ENCODE measurements around the gene ANO4.

Gene ANO4

DNA sequence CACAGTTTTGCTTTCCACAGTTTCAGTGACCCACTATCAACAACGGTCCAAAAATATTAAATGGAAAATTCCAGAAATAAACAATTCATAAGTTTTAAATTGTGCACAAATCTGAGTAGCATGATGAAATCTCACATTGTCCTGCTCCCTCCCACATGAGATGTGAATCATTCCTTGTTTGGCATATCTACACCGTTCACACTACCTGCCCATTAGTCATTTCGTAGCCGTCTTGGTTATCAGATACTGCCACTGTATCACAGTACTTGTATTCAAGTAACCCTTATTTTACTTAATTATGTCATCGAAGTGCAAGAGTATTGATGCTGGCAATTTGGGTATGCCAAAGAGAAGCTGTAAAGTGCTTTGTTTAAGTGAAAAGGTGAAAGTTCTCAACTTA lies 270.1 kb downstream of the ANO4 start:
- H3K4me3 ChIP-seq (ENCODE audit: low read length) = no peak overlapping the region
- no peaks in the 10 kb centered on the region for H3K36me3 ChIP-seq (ENCODE audit: insufficient read depth, low read length)
- no peaks in the 10 kb centered on the region for H3K9me3 ChIP-seq (ENCODE audit: insufficient read depth, low read depth, low read length)
- no peaks in the 10 kb centered on the region for H3K4me1 ChIP-seq (ENCODE audit: insufficient read depth, low read length)
- H3K27me3 ChIP-seq (ENCODE audit: insufficient read depth, low read length) = no peaks in the 10 kb centered on the region
- no peak overlapping the region for H3K9ac ChIP-seq (ENCODE audit: low read depth, low read length)
- H3K27ac ChIP-seq (ENCODE audit: low read depth, low read length) = no peak overlapping the region
- WGBS = 97% methylated on average over 3 of the region's 5 CpGs

GRCh38 chr12:101066489-101066888 lies 271.9 kb downstream of the ANO4 start:
- H3K4me3 ChIP-seq (ENCODE audit: low read length) = no peak overlapping the region
- H3K9ac ChIP-seq (ENCODE audit: low read depth, low read length) = no peak overlapping the region
- no peaks in the 10 kb centered on the region for H3K4me1 ChIP-seq (ENCODE audit: insufficient read depth, low read length)
- H3K27ac ChIP-seq (ENCODE audit: low read depth, low read length) = no peak overlapping the region
- 96% methylated on average over 7 of the region's 7 CpGs for WGBS
- H3K9me3 ChIP-seq (ENCODE audit: insufficient read depth, low read depth, low read length) = no peaks in the 10 kb centered on the region
- no peaks in the 10 kb centered on the region for H3K27me3 ChIP-seq (ENCODE audit: insufficient read depth, low read length)
- no peaks in the 10 kb centered on the region for H3K36me3 ChIP-seq (ENCODE audit: insufficient read depth, low read length)

- Histone ChIP-seq H3K36me3 (ENCODE audit: insufficient read depth, low read length) (no peaks in the 10 kb centered on the region), H3K4me1 (ENCODE audit: insufficient read depth, low read length) (no peaks in the 10 kb centered on the region), H3K9me3 (ENCODE audit: insufficient read depth, low read depth, low read length) (no peaks in the 10 kb centered on the region), H3K9ac (ENCODE audit: low read depth, low read length) (no peak overlapping the region), H3K4me3 (ENCODE audit: low read length) (no peak overlapping the region), H3K27ac (ENCODE audit: low read depth, low read length) (no peak overlapping the region), H3K27me3 (ENCODE audit: insufficient read depth, low read length) (no peaks in the 10 kb centered on the region)
- 99% methylated on average over 3 of the region's 3 CpGs for WGBS
Observed at GRCh38 chr12:101068402-101068801, 273.8 kb downstream of the ANO4 start.

GRCh38 chr12:101068836-101069235 lies 274.3 kb downstream of the ANO4 start:
- Histone ChIP-seq H3K9me3 (ENCODE audit: insufficient read depth, low read depth, low read length) (no peaks in the 10 kb centered on the region), H3K36me3 (ENCODE audit: insufficient read depth, low read length) (no peaks in the 10 kb centered on the region), H3K4me1 (ENCODE audit: insufficient read depth, low read length) (no peaks in the 10 kb centered on the region), H3K4me3 (ENCODE audit: low read length) (no peak overlapping the region), H3K9ac (ENCODE audit: low read depth, low read length) (no peak overlapping the region), H3K27ac (ENCODE audit: low read depth, low read length) (no peak overlapping the region), H3K27me3 (ENCODE audit: insufficient read depth, low read length) (no peaks in the 10 kb centered on the region)
- WGBS = 96% methylated on average over 4 of the region's 4 CpGs

DNA sequence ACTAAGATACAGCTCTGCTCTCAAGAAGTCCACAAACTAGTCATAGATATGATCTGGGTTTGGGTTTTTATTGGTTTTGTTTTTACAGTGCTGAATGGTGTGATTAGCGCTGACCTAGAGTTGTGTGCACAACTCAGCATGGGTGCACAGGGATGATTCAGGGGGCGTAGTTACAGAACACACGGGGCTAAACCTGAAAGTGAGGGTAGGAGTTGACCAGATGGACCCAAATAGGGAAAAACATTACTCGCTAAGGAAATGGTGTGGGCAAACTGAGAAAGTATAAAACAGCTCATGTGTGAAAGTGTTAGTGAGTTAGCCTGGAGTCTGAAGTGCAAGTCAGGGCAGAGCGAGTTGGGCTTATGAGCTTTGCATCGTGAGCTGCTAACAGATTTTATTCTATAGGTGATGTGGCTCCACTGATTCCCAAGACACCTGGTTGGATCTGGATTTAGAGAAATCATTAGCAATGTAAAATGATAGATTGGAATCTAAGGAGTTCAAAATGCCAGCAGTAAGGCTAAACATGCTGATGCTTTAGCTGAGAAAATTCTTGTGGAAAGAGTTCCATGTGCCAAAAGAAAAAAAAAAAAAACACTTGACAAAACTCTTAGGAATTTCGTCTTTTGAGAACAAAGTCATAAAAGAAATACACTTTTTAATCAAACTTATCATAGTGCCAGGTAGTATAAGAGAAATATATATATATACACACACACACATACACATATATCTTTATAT lies 280.5 kb downstream of the ANO4 start:
- Histone ChIP-seq H3K27me3 (ENCODE audit: insufficient read depth, low read length) (no peaks in the 10 kb centered on the region), H3K9ac (ENCODE audit: low read depth, low read length) (no peak overlapping the region), H3K9me3 (ENCODE audit: insufficient read depth, low read depth, low read length) (no peaks in the 10 kb centered on the region), H3K4me1 (ENCODE audit: insufficient read depth, low read length) (peaks cover 10% of the 10 kb centered on the region; the same call in 1 of the 2 replicates), H3K36me3 (ENCODE audit: insufficient read depth, low read length) (no peaks in the 10 kb centered on the region), H3K27ac (ENCODE audit: low read depth, low read length) (no peak overlapping the region), H3K4me3 (ENCODE audit: low read length) (no peak overlapping the region)
- 87% methylated on average over 6 of the region's 7 CpGs for WGBS

DNA sequence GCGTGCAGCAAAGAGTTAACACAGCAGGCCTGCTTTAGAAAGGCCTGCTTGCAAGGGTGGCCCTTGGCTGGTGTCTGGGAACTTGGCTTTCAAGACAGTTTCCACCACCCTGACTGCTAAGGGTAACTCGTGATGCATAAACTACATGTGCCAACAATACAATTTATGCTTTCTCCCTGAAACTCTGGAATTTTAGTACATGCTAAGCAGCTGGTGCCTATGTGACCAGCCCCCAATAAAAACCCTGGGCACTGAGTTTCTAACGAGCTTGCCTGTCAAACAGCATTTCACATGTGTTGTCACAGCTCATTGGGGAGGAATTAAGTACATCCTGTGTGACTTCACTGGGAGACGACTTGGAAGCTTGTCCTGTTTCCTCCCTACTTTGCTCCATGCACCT lies 282.3 kb downstream of the ANO4 start:
- peaks cover 10% of the 10 kb centered on the region; the same call in 1 of the 2 replicates for H3K4me1 ChIP-seq (ENCODE audit: insufficient read depth, low read length)
- H3K27me3 ChIP-seq (ENCODE audit: insufficient read depth, low read length) = no peaks in the 10 kb centered on the region
- no peaks in the 10 kb centered on the region for H3K36me3 ChIP-seq (ENCODE audit: insufficient read depth, low read length)
- H3K9ac ChIP-seq (ENCODE audit: low read depth, low read length) = no peak overlapping the region
- no peak overlapping the region for H3K4me3 ChIP-seq (ENCODE audit: low read length)
- WGBS = 72% methylated on average over 4 of the region's 4 CpGs
- H3K9me3 ChIP-seq (ENCODE audit: insufficient read depth, low read depth, low read length) = no peaks in the 10 kb centered on the region
- H3K27ac ChIP-seq (ENCODE audit: low read depth, low read length) = no peak overlapping the region

DNA sequence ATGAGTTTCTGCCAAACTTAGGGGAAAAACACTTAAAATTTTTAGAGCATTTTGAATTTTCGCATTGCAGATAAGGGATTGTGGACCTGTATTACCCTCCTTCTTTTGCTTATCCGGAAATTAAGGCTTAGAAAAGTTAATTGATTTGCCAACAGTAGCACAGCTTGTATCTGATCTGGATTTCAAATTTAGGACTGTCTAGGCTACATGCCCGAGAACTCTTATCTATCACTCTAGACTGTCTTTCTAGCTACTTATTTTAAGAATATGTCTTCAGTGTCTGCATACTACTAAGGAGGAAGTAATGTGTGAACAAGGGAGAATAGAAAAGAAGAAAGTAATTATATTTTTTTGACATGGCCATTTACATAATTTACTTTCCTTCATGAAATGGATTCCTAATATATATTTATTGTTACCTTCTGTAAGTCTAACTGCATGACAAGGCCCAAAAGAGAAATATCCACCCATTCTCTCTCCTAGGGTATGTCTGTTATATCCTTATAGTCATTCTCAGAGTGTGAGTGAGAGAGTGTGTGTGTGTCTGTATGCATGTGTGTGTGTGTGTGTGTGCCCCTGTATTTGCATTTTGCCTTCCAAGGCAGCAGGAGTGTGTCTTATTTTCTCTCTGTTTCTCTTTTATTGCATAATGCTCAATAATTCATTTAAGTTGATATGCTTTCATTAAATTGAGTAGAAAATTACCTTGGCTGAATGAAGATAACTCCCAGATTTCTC lies 283.4 kb downstream of the ANO4 start:
- H3K9ac ChIP-seq (ENCODE audit: low read depth, low read length) = no peak overlapping the region
- no peaks in the 10 kb centered on the region for H3K27me3 ChIP-seq (ENCODE audit: insufficient read depth, low read length)
- no peaks in the 10 kb centered on the region for H3K9me3 ChIP-seq (ENCODE audit: insufficient read depth, low read depth, low read length)
- H3K36me3 ChIP-seq (ENCODE audit: insufficient read depth, low read length) = no peaks in the 10 kb centered on the region
- no peak overlapping the region for H3K4me3 ChIP-seq (ENCODE audit: low read length)
- WGBS = 100% methylated on average over 2 of the region's 3 CpGs
- H3K4me1 ChIP-seq (ENCODE audit: insufficient read depth, low read length) = peaks cover 10% of the 10 kb centered on the region; the same call in 1 of the 2 replicates
- H3K27ac ChIP-seq (ENCODE audit: low read depth, low read length) = no peak overlapping the region

DNA sequence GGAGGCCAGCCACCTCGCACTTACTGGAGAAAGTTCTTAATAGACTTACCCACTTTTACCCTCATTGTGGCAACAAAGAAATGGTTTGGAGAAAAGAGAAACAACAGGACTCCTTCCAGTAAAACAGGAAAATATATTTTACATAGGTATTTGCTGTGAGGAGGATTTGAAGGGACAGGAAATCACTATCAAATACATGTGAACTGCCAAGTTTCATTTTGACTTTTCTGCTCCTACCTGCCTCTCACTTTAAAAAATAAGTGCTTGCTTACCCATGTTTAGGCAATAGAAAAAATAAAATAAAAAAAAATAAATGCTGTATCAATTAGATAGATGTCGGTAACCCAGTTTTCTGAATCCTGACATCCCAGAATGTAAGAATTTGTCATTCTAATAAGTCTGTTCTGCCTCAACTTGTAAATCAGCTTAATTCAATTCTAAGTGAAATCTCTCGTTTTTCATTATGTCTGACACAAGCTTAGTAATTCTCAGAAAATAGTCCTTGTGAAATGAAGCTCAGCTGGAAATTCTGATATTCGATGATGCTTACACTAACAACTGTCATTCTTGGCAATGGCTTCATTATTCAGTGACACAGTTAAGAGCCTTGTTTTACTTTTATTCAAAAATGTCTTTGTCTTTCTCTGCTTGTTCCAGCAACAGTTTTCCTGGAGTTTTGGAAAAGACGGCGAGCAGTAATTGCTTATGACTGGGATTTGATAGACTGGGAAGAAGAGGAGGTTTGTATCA lies 284.1 kb downstream of the ANO4 start:
- Histone ChIP-seq H3K9me3 (ENCODE audit: insufficient read depth, low read depth, low read length) (no peaks in the 10 kb centered on the region), H3K4me1 (ENCODE audit: insufficient read depth, low read length) (peaks cover 10% of the 10 kb centered on the region; the same call in 1 of the 2 replicates), H3K36me3 (ENCODE audit: insufficient read depth, low read length) (no peaks in the 10 kb centered on the region), H3K27me3 (ENCODE audit: insufficient read depth, low read length) (no peaks in the 10 kb centered on the region), H3K4me3 (ENCODE audit: low read length) (no peak overlapping the region), H3K27ac (ENCODE audit: low read depth, low read length) (no peak overlapping the region), H3K9ac (ENCODE audit: low read depth, low read length) (no peak overlapping the region)
- WGBS = 96% methylated on average over 4 of the region's 6 CpGs

- Histone ChIP-seq H3K27ac (ENCODE audit: low read depth, low read length) (no peak overlapping the region), H3K36me3 (ENCODE audit: insufficient read depth, low read length) (no peaks in the 10 kb centered on the region), H3K4me3 (ENCODE audit: low read length) (no peak overlapping the region), H3K9ac (ENCODE audit: low read depth, low read length) (no peak overlapping the region), H3K4me1 (ENCODE audit: insufficient read depth, low read length) (peaks cover 12% of the 10 kb centered on the region), H3K9me3 (ENCODE audit: insufficient read depth, low read depth, low read length) (no peaks in the 10 kb centered on the region), H3K27me3 (ENCODE audit: insufficient read depth, low read length) (no peaks in the 10 kb centered on the region)
- 73% methylated on average over 3 of the region's 3 CpGs for WGBS
Observed at GRCh38 chr12:101082706-101083105, 288.1 kb downstream of the ANO4 start.

GRCh38 chr12:101086490-101087135 lies 292.0 kb downstream of the ANO4 start:
- Histone ChIP-seq H3K9me3 (ENCODE audit: insufficient read depth, low read depth, low read length) (no peaks in the 10 kb centered on the region), H3K27me3 (ENCODE audit: insufficient read depth, low read length) (no peaks in the 10 kb centered on the region), H3K27ac (ENCODE audit: low read depth, low read length) (no peak overlapping the region), H3K9ac (ENCODE audit: low read depth, low read length) (no peak overlapping the region), H3K36me3 (ENCODE audit: insufficient read depth, low read length) (no peaks in the 10 kb centered on the region), H3K4me1 (ENCODE audit: insufficient read depth, low read length) (peaks cover 4% of the 10 kb centered on the region), H3K4me3 (ENCODE audit: low read length) (no peak overlapping the region)
- WGBS = 85% methylated on average over 11 of the region's 11 CpGs

DNA sequence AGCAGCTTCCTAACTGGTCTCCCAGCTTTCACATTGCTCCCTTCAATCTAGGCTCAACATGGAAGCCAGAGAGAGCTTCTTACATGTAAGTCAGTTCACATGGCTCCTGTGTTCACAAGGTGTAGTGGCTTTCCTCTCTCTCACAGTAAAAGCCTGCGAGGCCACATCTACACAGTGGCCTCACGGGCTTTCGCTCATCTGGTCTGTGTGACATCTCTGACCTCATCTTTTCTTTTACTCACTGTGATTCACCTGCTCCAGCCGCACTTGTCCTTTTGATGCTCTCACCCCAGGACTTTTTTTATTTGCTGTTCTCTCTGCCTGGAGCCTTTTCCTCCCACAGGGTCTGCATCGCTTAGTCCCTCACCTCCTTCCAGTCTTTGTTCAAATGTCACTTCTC lies 293.3 kb downstream of the ANO4 start:
- Histone ChIP-seq H3K27ac (ENCODE audit: low read depth, low read length) (no peak overlapping the region), H3K4me3 (ENCODE audit: low read length) (no peak overlapping the region), H3K9ac (ENCODE audit: low read depth, low read length) (no peak overlapping the region), H3K36me3 (ENCODE audit: insufficient read depth, low read length) (no peaks in the 10 kb centered on the region), H3K4me1 (ENCODE audit: insufficient read depth, low read length) (peaks cover 4% of the 10 kb centered on the region), H3K27me3 (ENCODE audit: insufficient read depth, low read length) (no peaks in the 10 kb centered on the region), H3K9me3 (ENCODE audit: insufficient read depth, low read depth, low read length) (no peaks in the 10 kb centered on the region)
- 73% methylated on average over 5 of the region's 5 CpGs for WGBS
